Measurements from ENCODE around the gene CRYBB2. TPM values are rescaled to one million over a fixed set of nuclear protein-coding genes. Genes with fewer than 3 reads are reported as not detected.
"Not testable (repeated sequence)": the region's sequence is repeated elsewhere in the genome, so short reads cannot be mapped to it uniquely, and the experiment has no call there.

The CRYBB2 gene
- polyA plus RNA-seq, 1 donor, result not detected

DNA sequence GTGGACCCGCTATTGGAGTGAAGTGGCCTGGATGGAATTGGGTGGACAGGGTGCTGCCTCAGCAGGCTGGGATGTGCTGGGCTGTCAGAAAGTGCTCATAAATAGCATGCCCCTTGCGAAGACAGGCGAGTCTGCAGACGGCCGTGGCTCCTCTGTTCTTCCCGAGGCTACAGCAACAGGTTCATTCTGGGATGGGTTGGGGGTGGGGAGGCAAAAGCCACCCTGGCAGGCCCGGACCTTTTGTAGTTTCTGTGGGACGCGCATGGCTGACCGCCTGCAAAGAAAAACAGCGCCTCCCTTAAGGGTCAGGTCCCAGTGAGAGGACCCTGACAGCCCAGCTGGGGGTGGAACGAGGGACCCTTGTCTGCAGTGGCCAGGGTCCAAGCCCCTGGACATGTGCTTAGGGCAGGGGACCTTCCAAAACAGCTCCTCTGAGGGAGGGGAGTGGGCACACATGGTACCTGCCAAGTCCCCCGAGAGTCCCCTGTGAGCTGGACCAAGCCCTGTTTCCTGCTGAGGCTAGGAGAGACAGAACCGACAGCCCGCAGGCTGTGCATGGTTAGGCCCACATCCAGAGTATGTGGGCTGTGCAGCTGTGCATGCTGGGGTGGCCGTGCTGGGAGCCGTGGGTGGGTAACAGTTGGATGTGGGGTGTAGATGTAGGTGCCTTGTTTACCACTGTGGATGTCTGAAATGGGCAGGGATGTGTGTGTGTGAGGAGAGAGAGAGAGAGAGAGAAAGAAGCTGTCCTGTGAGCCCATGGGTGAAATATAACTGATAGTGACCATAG, 19.5 kb upstream of the CRYBB2 start, which contains the start of gene CRYBB3:
CRYBB3 (plus strand) TSS at position 128 of the 790 bp plus-strand sequence. CDS start 1,539 bp downstream, outside the sequence.
- no peak for DNase-seq (ENCODE audit: low read depth)

DNA sequence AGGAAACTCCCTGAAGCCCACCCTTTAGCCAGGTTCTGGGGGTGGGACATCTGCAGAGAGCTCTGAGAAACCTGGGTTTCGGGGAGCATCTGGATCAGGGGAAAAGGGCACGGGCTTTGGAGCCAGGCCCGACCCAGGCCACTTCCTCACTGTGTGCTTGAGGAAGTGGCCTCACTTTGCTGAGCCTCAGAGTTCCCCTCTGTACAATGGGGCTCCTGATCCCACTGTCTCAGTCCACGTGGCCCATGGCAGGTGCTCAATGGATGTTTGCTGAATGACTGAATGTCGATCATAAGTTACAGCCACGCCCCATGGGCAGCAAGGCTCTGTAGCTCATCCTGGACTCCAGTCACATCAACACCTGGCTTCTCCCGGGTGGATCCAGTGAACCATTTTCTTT, 18.5 kb upstream of the CRYBB2 start:
- no peak for DNase-seq (ENCODE audit: low read depth)

DNA sequence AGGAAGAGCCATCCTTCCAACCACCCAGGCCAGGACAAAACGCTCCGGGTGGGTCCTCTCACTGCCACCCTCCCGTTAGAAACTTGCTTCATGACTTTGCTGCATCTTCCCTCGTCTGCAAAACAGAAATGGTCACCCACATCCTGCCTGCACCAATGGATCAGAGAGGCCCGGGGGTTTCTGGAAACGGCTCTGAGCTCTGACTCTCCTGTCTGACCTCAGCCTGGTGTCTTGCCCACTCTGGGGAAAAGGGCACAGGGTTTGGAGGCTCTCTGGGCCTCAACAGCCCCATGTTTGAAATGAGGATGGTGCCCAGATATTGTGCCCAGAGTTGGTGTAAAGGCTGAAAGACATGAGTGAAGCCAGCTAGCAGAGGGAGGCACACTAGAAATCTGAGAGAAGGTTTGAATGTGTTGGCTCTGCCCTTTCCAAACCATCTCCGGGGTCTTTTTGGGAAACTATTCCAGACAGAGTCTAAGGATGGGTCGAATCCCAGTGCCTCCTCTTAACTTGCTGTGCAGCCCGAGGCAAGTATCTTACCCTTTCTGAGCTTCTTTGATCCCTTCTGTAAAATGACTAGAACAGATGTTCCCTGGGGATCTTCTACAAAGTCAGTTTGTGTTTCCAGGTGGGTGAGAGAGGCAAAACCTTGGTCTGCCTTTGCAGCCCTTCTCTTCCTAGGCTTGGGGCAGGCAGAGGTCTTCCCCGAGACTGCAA, 17.7 kb upstream of the CRYBB2 start:
- no peak for DNase-seq (ENCODE audit: low read depth)

DNA sequence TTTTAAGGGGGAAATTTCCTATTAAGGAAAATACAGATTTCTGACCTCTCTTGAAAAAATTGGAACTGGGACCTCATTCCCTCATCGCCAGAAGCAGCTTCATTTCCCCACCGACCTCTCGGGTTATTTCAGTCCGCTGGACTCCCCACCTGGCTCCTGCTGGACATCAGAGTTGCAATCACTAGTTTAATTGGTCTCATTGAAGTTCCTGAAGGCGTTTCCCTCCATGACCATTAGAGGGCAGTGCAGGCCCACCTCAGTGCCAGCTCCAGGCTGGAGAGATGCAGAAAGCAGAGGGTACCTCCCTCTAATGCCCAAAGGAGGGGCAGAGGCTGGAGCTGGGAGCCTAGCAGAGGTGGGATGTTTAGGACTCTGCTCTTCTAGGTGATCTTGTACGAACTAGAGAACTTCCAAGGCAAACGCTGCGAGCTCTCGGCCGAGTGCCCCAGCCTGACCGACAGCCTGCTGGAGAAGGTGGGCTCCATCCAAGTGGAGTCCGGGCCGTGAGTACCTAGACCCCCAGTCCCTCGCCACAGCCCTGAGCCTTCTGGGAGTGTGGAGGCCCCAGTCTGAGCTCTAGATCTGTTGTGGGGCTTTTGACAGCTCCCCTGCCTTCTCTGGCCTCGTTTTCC, 17.0 kb upstream of the CRYBB2 start:
- no peak for DNase-seq (ENCODE audit: low read depth)

DNA sequence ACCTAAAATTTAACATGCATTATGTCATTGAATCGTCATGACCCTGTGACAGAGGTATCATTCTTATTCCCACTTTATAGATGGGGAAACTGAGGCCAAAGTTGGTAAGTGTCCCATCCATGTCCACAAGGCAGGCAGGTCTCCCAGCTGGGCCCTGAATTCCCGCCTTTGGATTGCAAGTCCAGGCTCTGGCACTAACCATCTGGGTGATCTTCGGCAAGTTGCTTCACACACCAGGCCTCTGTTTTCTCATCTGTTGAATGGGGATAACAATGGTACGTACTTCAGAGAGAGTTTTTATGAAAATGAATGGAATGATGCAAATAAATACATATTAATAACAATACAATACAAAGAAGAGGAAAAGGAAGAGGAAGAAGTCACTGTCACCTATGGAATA, 16.4 kb upstream of the CRYBB2 start:
- DNase-seq (ENCODE audit: low read depth), result no peak

DNA sequence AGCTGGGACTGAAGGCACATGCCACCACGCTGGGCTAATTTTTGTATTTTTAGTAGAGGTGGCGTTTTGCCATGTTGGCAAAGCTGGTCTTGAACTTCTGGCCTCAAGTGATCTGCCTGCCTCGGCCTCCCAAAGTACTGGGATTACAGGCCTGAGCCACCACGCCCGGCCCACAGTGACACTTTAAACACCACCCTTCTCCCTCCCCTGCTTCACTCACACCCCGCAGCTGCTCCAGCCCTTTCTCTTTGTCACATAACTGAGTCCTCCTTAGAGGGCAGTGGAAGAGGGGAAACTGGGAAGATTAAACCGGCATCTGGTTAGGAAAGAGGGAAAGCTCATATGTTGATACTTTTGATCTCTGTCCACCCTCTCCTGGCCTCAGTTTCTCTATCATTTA, 14.9 kb upstream of the CRYBB2 start:
- not testable (repeated sequence) for DNase-seq (ENCODE audit: low read depth)

DNA sequence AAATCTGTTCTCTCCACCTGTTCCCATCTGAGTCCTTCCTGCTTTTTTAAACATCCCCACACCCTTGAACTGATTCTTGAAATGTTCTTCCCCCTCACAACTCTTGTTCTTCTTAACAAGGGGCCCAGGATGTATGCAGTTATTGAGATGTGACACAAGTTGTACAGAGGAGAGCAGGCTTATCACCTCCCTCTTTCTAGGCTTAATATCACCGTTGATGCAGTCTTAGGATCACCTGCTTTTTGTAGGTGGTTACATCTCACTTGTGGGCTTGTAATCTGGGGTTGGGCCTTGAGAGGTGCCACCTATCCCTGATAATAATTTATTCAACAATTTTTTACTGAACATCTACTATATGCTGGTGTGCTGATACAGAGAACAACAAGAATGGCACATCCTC, 13.6 kb upstream of the CRYBB2 start:
- no peak for DNase-seq (ENCODE audit: low read depth)

DNA sequence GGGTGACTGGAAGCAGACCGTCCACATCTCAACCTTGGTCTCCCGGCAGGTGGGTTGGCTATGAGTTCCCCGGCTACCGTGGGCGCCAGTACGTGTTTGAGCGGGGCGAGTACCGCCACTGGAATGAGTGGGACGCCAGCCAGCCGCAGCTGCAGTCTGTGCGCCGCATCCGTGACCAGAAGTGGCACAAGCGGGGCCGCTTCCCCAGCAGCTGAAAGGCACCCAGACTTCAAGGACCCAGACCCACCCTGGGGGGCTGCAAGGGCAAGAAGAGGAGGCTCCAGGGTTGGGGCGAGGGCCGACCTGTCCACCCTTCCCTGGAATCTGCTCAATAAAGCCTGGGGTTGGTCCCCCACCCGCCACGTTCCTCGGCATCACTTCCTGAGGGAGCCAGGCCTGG, 12.4 kb upstream of the CRYBB2 start:
- DNase-seq (ENCODE audit: low read depth), result no peak

DNA sequence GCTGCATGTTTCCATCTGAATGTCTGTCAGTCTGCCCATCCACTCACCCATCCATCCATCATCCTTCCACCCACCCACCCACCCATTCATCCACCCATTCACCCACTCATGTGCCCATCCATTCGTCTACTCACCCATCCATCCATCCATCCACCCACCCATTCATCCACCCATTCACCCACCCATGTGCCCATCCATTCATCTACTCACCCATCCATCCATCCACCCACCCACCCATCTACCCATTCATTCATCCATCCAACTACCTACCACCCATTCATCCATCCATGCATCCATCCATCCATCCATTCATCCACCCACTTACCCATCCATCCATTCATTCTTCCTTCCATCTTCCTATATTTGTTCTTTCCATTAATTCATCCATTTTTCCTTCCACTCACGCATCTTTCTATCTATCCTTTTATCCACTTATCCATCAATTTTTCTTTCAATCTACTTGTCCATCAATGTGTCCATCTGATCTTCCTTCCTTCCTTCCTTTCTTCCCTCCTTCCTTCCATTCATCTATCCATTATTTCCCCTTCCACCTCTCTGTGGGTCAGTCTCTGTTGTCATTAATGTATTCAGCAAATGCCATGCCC, 11.8 kb upstream of the CRYBB2 start:
- no peak for DNase-seq (ENCODE audit: low read depth)

DNA sequence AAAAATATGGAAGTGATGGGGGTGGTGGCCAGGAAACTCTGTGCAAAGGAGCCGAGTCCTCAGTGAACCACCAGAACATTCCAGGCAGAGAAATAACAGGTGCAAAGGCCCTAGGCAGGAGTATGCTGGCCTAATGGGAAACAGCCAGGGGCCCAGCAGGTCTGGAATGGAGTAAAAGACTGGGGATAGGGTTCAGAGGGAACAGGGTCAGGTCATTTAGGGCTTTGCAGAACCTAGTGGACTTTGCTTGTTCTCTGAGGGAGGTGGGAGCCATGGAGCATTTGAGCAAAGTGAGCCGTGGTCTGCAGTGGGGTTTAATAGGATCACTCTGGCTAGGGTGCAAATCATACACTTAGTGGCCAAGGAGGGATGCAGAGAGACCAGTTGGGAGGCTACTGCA, 11.1 kb upstream of the CRYBB2 start:
- DNase-seq (ENCODE audit: low read depth), result no peak

DNA sequence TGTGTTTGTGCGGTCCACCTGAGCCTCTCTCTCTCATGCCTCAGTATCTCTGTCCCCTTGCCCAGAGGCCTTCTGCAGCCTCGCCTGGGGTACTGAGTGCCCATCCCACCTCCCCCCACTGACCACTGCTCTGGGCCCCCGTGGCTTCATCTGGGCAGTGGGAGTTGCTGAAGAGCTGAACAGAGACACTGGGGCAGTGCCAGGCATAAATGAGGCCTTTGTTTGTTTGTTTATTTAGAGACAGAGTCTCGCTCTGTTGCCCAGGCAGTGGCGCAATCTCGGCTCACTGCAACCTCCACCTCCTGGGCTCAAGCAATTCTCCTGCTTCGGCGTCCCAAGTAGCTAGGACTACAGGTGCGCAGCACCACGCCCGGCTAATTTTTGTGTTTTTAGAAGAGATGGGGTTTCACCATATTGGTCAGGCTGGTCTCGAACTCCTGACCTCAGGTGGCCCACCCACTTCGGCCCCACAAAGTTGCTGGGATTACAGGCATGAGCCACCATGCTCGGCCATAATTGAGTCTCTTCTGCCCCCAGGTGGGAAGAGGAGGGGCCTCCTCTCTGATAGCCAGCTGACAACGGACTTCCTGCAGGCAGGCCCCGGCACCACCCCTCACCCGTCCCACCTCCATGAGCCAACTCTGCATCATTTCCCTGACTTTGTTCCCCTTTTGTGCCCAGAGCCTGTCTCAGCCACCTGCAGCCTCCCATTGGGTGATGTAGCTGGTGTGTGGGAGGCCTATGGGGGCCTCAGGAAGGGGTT, 10.5 kb upstream of the CRYBB2 start:
- DNase-seq (ENCODE audit: low read depth), result no peak

DNA sequence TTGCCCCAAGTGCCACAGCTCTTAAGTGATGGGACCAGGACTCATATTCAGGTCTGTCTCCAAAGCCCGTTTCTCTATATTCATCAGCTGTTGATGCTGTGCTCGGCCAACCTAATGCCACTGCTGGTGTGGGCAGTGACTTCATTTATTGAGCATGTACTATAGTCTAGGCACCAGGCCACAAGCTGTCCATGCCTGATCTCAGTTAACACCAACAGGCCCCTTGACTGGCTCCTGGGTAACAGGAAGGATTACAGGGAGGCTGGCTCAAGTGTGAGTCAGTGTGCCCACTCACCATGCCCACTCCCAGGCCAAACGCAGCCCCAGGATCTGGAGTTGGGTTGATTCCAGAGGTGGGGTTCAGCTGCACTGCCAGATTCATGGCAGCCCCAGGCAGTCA, 8.6 kb upstream of the CRYBB2 start:
- no peak for DNase-seq (ENCODE audit: low read depth)

DNA sequence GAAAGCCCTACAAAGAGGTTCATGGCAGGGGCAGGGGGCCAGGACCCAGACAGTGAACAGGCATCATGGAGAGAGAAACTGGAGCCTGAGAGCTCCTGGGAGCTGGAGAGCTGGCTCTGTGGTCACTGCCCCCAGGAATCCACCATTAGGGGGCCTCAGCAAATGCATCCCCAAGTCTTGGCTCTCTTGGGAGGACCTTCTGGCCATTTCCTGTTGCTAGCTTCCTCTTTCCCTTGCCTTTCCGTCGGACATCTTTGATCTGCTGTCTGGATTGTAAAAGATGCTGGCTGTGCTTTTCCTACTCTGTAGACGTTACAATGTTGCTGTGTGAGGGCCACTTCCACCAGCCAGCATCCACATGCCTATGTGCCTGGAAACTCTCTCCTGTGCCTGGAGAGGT, 7.1 kb upstream of the CRYBB2 start:
- DNase-seq (ENCODE audit: low read depth), result no peak

DNA sequence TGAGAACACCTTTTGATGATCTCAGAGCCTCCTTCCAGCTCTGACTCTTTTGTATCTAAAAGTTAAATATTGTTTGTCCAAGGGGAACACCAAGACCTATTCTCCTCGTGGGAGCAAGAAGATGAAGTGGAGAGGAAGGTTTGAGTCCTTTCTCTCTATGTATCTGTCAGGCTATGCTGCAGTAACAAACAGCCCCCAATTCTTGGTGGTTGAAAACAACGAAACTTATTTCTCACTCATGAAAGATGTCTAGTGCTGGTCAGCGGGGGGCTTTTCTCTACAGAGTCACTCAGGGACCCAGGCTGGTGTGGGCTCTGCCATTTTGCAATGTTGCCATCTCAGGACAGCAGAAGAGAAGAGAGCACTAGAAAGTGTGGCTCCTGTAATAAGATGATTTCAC, 6.2 kb upstream of the CRYBB2 start:
- DNase-seq (ENCODE audit: low read depth), result no peak

DNA sequence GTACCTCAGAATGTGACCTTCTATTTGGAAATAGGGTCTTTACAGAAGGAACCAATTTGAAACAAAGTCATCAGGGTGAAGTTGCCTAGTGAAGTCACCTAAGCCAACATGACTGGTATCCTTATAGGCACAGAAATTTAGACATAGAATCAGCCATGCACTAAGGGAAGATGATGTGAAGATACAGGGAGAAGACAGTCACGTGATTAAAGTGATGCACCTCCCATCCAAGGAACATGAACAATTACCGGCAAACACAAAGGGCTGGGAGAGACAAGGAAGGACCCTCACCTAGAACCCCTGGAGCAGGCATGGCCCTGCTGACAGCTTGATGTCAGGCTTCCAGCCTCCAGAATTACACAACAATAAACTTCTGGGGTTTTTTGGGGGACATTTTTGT, 3.2 kb upstream of the CRYBB2 start:
- DNase-seq (ENCODE audit: low read depth), result no peak

DNA sequence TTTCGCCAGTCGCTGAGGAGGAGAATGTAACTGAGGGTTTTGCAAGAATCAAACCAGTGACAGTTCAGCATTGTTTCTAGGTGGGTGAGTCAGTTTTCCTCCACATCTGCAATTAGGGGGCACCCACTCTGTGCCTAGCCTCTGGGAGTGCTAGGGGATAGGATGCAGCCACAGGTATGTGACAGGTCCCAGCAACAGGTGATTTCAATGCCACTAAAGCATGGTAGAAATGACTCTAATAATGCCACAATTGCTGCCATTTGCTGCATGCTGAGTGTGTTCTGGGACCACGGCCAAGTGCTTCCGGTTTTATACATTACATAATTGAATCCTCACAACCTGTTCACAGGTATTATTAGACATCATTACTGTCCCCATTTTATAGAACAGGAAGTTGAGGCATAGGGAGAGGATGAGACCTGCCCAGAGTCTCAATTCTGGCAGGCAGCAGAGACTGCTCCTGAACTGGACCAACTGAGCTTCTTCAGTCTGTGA, 556 bp downstream of the CRYBB2 start:
- DNase-seq (ENCODE audit: low read depth), result no peak

DNA sequence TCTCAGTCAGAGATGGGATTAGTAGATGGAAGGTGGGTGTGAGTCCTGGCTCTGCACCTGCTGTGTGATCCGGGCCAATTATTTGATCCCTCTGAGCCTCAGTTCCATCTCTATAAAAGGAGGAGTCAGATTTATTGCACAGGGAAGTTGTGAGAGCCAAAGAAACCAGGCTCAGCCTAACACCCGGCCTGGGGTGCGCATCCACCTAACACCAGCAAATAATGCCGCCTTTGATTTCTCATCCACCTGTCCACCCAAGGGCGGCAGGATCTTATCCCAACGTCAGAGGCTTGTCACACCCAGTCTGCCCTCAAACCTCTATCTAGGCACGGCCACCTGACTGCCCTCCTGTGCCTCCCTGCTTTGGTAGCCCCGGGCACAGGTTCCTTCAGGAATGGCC, 2.4 kb downstream of the CRYBB2 start:
- DNase-seq (ENCODE audit: low read depth), result no peak

DNA sequence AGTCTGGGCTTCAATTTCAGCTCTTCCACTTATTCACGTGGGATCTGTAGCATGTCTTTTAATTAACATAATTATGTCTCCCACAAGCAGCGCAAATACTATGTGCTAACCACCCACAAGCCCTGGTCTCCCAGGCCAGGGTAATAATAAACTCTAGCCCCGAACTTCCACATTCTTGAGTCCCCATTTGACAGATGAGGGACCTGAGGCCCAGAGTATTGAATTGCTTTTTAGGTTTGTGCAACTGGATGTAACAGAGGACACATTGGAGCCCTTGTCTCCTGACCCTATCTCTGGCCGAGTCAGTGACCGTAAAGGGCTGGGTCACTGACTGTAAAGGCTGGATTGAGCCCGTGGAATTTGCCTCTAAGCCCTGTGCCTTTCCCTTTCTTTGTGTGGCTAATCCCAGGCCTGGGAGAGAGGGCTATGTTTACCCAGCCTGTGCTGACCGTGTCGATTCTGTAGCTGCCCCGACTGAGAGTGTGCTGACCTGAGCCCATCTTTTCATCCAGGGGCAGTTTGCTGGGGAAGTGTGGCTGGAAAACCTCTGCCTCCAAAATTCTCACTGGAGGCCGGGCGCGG, 3.9 kb downstream of the CRYBB2 start:
- no peak for DNase-seq (ENCODE audit: low read depth)

DNA sequence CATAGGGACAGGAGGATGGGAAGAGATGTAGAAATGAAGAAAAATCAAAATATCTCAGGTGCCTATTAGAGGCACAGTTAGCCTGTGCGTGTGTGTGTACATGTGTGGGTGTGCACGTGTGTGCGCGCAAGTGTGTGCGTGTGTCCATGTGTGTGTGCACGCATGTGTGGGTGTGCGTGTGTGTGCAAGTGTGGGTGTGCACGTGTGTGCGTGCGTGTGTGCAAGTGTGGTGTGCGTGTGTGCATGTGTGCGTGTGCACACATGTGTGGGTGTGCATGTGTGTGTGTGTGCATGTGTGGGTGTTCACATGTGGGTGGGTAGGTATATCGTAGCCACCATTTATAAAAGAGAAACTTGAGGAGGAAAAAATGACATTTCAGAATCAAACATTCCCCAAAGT, 9.4 kb downstream of the CRYBB2 start:
- DNase-seq (ENCODE audit: low read depth), result no peak

DNA sequence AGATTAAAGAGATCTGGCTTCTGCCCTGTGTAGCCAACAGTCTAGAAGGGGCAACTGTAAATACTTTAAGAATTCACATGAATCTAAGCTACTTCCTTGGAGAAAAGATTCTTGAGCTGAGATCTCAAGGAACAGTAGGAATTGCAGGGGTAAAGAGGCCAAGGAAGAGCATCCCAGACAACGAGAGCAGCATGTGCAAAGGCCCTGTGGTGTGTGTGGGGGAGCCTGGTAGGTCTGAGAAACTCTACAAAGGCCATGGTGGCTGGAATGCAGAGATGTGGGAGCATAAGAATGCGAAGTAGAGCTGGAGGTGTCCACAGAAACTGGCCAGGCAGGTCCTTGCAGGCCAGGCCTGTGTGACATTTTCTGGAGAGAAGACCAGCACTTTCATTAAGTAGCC, 11.3 kb downstream of the CRYBB2 start:
- DNase-seq (ENCODE audit: low read depth), result not testable (repeated sequence)

DNA sequence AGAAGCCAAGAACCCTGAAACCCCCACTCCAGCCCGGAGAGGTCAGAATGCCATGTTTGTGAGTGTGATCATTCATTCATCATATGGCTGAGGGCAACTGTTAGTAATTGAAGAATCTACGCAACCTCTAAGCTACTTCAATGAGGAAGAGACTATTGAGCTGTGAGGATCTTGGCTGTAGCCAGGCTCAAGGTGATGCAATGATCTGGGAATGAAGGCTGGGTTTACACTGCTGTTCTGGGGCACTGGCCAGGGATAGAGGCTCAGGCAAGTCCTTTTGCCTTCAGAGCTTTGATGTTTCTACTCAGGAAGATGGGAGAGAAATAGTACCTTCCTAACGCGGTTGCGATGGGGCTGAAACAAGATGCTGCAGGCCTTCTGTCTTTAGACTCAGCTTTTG, 12.9 kb downstream of the CRYBB2 start:
- DNase-seq (ENCODE audit: low read depth), result no peak

All from forelimb muscle (tissue), 1 donor.